Measurements from ENCODE around the gene POLN. TPM values are rescaled to one million over a fixed set of nuclear protein-coding genes. Genes with fewer than 3 reads are reported as not detected.
A peak's percentile ranks its signal among the peaks of the same experiment; 100 is the strongest.

Gene POLN
- total RNA-seq, 1 experiment from 2014 or later: 1.2 TPM

DNA sequence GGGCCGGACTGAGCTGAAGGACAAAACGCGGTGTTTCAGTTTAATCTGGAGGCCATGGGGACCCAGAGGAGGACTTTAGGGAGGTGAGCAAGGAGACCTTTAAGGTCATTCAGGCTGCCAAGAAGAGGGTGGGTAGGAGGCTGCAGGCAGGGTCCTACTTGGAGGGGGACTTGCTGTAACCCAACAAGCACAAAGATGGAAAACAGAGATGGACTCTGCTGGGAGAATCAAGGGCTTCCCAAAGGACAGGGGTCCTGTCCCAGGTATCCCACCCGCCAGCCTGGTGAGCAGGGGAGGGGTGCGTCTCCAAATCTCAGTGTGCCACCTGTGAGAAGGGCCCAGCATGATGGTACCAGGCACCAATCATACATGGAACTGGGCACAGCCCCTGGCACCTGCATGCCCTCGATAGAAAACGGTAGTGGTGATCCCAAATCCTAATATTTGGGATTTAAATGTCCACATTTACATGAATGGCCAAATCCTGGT, 3.9 kb upstream of the POLN start:
- TF ChIP-seq, protein P1, sequence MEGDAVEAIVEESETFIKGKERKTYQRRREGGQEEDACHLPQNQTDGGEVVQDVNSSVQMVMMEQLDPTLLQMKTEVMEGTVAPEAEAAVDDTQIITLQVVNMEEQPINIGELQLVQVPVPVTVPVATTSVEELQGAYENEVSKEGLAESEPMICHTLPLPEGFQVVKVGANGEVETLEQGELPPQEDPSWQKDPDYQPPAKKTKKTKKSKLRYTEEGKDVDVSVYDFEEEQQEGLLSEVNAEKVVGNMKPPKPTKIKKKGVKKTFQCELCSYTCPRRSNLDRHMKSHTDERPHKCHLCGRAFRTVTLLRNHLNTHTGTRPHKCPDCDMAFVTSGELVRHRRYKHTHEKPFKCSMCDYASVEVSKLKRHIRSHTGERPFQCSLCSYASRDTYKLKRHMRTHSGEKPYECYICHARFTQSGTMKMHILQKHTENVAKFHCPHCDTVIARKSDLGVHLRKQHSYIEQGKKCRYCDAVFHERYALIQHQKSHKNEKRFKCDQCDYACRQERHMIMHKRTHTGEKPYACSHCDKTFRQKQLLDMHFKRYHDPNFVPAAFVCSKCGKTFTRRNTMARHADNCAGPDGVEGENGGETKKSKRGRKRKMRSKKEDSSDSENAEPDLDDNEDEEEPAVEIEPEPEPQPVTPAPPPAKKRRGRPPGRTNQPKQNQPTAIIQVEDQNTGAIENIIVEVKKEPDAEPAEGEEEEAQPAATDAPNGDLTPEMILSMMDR (IDR thresholded peaks at IDR 0.05; ENCODE audit: insufficient read depth in 1 of 2, low read depth in 1 of 2, low read length in 1 of 2, severe bottlenecking in 1 of 2, unreplicated experiment in 1 of 2): no peak
- no peaks in the 10 kb centered on the region for H3K36me3 ChIP-seq (ENCODE audit: control insufficient read depth, insufficient read depth, low read length)
- no TSS peak for BruUV-seq (replicated peaks)
- intact Hi-C loops (cut with micrococcal nuclease; ENCODE audit: unreplicated experiment): loop anchor here (10.0 kb wide), 1 partner anchor 109 kb away; no protein-coding TSS in a partner anchor
- no peak overlapping the region for H3K27ac Mint-ChIP-seq (ENCODE audit: unreplicated experiment)
- no peaks in the 10 kb centered on the region for H3K27me3 Mint-ChIP-seq (ENCODE audit: insufficient read depth, unreplicated experiment)
- H3K4me1 ChIP-seq: no peaks in the 10 kb centered on the region
- H3K9me3 ChIP-seq: no peaks in the 10 kb centered on the region
- H3K27me3 ChIP-seq (replicated peaks; ENCODE audit: control insufficient read depth, insufficient read depth, low read length): no peaks in the 10 kb centered on the region
- no peaks in the 10 kb centered on the region for H3K36me3 Mint-ChIP-seq (ENCODE audit: insufficient read depth, unreplicated experiment)
- no peaks in the 10 kb centered on the region for H3K9me3 Mint-ChIP-seq (ENCODE audit: unreplicated experiment)
- ChIA-PET POLR2A (no interaction called here), CTCF (no interaction called here)
- no peak overlapping the region for H3K4me3 Mint-ChIP-seq (ENCODE audit: unreplicated experiment)
- no peak for DNase-seq
- peaks cover 8% of the 10 kb centered on the region for H3K4me1 Mint-ChIP-seq (ENCODE audit: low read depth, unreplicated experiment)
- no peak overlapping the region for H3K4me3 ChIP-seq (ENCODE audit: low read depth, low read length)

DNA sequence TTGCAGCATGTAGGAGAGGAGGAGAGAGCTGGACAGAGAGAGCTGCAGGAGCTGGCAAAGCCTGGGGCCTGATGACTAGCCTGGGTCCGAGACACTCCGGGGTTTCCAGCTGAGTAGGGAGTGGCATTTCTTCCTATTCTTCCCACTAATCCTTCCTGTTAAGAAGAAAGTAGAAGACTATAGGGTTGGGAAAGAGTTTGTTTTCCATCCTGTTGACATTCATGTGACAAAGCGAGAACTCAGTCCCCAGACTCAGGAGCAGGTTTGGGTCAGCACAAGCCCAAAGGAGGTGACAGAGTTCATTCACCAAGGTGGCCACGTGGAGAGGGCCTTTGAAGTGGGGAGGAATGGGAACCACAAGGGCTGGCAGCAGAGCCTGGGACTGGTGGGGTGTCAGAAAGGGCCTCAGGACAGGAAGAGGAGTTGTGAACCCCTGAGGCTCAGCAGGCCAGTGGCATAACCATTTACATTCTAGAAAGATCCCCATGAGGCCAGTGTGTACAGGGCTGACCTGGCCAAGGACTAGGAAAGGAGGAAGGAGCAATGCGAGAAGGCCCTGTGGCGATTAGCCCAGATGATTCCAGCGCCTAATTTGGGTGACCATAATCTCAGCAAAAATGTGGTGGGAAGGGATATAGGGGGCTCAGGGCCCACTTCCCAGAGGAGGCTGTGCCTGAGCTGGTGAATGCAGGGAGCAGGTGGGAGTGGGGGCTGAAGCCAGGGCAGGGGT, 3.3 kb upstream of the POLN start:
- POLR2A ChIA-PET: no interaction called here
- Histone ChIP-seq H3K27me3 (replicated peaks; ENCODE audit: control insufficient read depth, insufficient read depth, low read length) (no peaks in the 10 kb centered on the region), H3K9me3 (no peaks in the 10 kb centered on the region), H3K4me3 (ENCODE audit: low read depth, low read length) (no peak overlapping the region), H3K4me1 (peaks cover 5% of the 10 kb centered on the region; the same call in 1 of the 2 replicates), H3K36me3 (ENCODE audit: control insufficient read depth, insufficient read depth, low read length) (no peaks in the 10 kb centered on the region)
- TF ChIP-seq, protein P1 (IDR thresholded peaks at IDR 0.05; ENCODE audit: insufficient read depth in 1 of 2, low read depth in 1 of 2, low read length in 1 of 2, severe bottlenecking in 1 of 2, unreplicated experiment in 1 of 2): no peak
- BruUV-seq (replicated peaks): no TSS peak
- no peak overlapping the region for H3K4me3 Mint-ChIP-seq (ENCODE audit: unreplicated experiment)
- no peaks in the 10 kb centered on the region for H3K36me3 Mint-ChIP-seq (ENCODE audit: insufficient read depth, unreplicated experiment)
- CTCF ChIA-PET: no interaction called here
- intact Hi-C loops (cut with micrococcal nuclease; ENCODE audit: unreplicated experiment): loop anchor here (10.0 kb wide), 1 partner anchor 110 kb away; no protein-coding TSS in a partner anchor
- H3K4me1 Mint-ChIP-seq (ENCODE audit: low read depth, unreplicated experiment): peaks cover 15% of the 10 kb centered on the region
- no peaks in the 10 kb centered on the region for H3K9me3 Mint-ChIP-seq (ENCODE audit: unreplicated experiment)
- no peak overlapping the region for H3K27ac Mint-ChIP-seq (ENCODE audit: unreplicated experiment)
- no peaks in the 10 kb centered on the region for H3K27me3 Mint-ChIP-seq (ENCODE audit: insufficient read depth, unreplicated experiment)
- DNase-seq: no peak

DNA sequence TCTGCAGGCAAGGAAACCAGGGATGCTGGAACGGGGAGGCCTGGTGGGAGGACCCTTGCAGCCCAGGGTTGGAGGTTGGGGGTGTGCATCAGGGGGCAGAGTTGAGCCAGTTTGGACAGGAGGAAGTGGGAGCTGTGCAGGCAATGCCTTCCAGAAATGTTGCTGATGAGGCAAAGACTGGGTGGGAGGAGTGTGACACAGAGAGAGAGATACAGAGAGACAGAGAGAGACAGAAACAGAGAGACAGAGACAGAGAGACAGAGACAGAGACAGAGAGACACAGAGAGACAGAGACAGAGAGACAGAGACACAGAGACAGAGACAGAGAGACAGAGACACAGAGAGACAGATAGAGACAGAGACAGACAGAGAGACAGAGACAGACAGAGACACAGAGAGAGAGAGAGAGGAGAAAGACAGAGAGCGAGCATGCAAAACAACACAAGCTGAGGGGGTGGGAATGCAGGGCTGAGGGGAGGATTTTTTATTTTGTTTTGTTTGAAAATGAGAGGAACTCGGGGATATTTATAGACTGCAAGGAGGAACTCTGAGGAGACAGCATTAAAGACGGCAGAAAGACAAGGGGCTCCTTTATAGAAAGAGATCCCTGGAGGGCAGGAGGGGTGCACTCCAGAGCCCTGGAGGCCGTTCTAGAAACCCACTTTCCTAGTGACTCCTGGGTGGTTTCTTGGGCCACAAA, 1.9 kb upstream of the POLN start:
- no peaks in the 10 kb centered on the region for H3K36me3 ChIP-seq (ENCODE audit: control insufficient read depth, insufficient read depth, low read length)
- BruUV-seq (replicated peaks): no TSS peak
- DNase-seq: peak; percentile 36 to 50
- no peaks in the 10 kb centered on the region for H3K9me3 ChIP-seq
- H3K4me1 ChIP-seq: peaks cover 14% of the 10 kb centered on the region; the same call in 1 of the 2 replicates
- POLR2A ChIA-PET: interaction anchor here (0.6 kb wide), 1 partner anchor 9 kb away, joined by 6 read pairs; no protein-coding TSS in a partner anchor
- Mint-ChIP-seq H3K4me3 (ENCODE audit: unreplicated experiment) (no peak overlapping the region), H3K27ac (ENCODE audit: unreplicated experiment) (no peak overlapping the region), H3K27me3 (ENCODE audit: insufficient read depth, unreplicated experiment) (no peaks in the 10 kb centered on the region), H3K9me3 (ENCODE audit: unreplicated experiment) (no peaks in the 10 kb centered on the region), H3K4me1 (ENCODE audit: low read depth, unreplicated experiment) (peaks cover 23% of the 10 kb centered on the region), H3K36me3 (ENCODE audit: insufficient read depth, unreplicated experiment) (no peaks in the 10 kb centered on the region)
- H3K27me3 ChIP-seq (replicated peaks; ENCODE audit: control insufficient read depth, insufficient read depth, low read length): no peaks in the 10 kb centered on the region
- CTCF ChIA-PET: interaction anchor here (0.6 kb wide), 1 partner anchor 481 kb away, joined by 12 read pairs; no protein-coding TSS in a partner anchor
- no peak overlapping the region for H3K4me3 ChIP-seq (ENCODE audit: low read depth, low read length)
- intact Hi-C loops (cut with micrococcal nuclease; ENCODE audit: unreplicated experiment): loop anchor here (2.0 to 10.0 kb wide), 4 partner anchors 19 to 218 kb away; partner anchors contain the start of genes CFAP99, MXD4 and ZFYVE28
- TF ChIP-seq, protein P1 (IDR thresholded peaks at IDR 0.05; ENCODE audit: insufficient read depth in 1 of 2, low read depth in 1 of 2, low read length in 1 of 2, severe bottlenecking in 1 of 2, unreplicated experiment in 1 of 2): no peak

Measured in Caco-2 (cell line).